Vagina (tissue), 2 donors: ENCODE measurements around the gene SSU72. TPM values are rescaled to one million over a fixed set of nuclear protein-coding genes. Genes with fewer than 3 reads are reported as not detected.

Experiments
- DNase-seq, 2 donors: peaks; one replicate each; pipeline ENCODE4 v3.0.0-alpha.2; 2017; ENCODE audit errors: extremely low spot score in 2 of 2
- H3K27ac ChIP-seq: fragments of 200-600 bp; sonication (generic); one replicate; pipeline ENCODE4 v1.5.1; 2019
- H3K27me3 ChIP-seq: fragments of 200-600 bp; sonication (generic); one replicate; pipeline ENCODE4 v1.5.1; 2019
- H3K36me3 ChIP-seq, 2 donors: fragments of 200-600 bp; sonication (generic); one replicate each; pipeline ENCODE4 v1.5.1; 2017 to 2019
- H3K4me1 ChIP-seq: fragments of 200-600 bp; sonication (generic); one replicate; pipeline ENCODE4 v1.5.1; 2019
- H3K4me3 ChIP-seq, 2 donors: fragments of 200-600 bp; sonication (generic); 1 replicate in 1 of 2; 2 replicates in 1 of 2; pipeline ENCODE4 v1.5.1; 2016 to 2019
- H3K9me3 ChIP-seq: fragments of 200-600 bp; sonication (generic); one replicate; pipeline ENCODE4 v1.5.1; 2019
- CTCF ChIP-seq, 3 experiments: fragments of 450-650 bp in 2 of 3; fragments of 200-600 bp in 1 of 3; sonication (generic) in 1 of 3; IDR thresholded peaks; one replicate each; pipeline ENCODE4 v1.5.1; 2017 to 2019; ENCODE audit warnings: antibody characterized with exemption in 3 of 3, mild to moderate bottlenecking in 2 of 3, moderate library complexity in 2 of 3
- POLR2A ChIP-seq, 2 donors: fragments of 450-650 bp; IDR thresholded peaks; one replicate each; pipeline ENCODE4 v1.6.1; 2017; ENCODE audit warnings: antibody characterized with exemption in 2 of 2, mild to moderate bottlenecking in 2 of 2, moderate library complexity in 2 of 2
- POLR2AphosphoS5 ChIP-seq, 2 donors: sonication (generic); formaldehyde crosslinking; IDR thresholded peaks; one replicate each; pipeline ENCODE4 v1.9.0; 2017; ENCODE audit warnings: antibody characterized with exemption in 2 of 2, mild to moderate bottlenecking in 2 of 2, low read depth in 1 of 2; ENCODE audit not compliant: insufficient read depth in 1 of 2
- intact Hi-C: fragments of 100-400 bp; cut with DNase I; formaldehyde crosslinking; loops from one replicate; pipeline ENCODE4 v1.15.1; 2023
- total RNA-seq: library from RNA; depleted of rRNA; stranded (reverse); fragments of >200 nt; gene quantifications from one replicate; pipeline ENCODE4 v1.2.3, GENCODE V29; 2016

The SSU72 gene
- total RNA-seq, 1 donor from 2014 or later, result 105 TPM

DNA sequence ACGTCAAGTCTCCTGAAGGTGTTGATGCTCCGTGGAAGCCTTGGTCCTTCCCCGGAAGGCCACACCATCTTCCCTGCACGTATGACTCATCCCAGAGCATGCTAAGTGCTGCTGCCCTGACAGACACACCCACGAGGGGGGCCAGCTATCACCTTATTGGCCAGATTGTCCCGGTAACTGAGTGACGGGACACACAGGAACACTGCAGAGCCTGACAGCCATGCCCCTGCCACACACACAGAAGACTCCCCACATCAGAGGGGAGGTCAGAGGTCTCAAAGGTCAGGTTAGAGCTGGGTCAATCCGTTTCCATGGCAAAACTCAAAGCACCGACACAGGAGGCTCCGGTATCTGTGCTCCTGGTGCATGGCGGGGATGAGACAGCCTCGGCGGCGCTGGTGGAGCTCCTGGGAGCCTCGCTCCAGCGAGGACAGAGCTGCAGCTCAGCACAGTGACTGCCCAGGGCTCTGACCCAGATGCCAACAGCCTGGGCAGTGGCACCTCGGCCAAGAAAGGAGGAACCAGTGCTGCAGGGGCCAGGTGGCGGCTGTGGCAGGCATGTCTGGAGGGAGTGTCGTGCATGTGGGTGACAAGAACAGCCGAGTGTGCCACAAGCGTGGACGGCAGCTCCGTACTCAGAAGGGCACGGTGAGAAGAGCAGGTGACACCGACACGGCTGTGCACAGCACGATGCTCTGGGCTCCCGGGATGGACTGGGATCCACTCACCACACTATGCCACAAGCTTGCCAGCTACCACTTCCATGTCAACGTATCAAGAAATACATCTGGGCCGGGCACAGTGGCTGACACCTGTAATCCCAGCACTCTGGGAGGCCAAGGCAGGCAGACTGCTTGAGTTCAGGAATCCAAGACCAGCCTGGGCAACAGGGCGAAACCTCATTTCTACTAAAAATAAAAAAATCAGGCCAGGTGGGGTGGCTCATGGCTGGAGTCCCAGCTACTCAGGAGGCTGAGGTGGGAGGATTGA lies 19.4 kb downstream of the SSU72 start:
- no peaks in the 10 kb centered on the region for H3K9me3 ChIP-seq
- H3K4me1 ChIP-seq, result peaks cover 11% of the 10 kb centered on the region
- TF ChIP-seq POLR2AphosphoS5 (IDR thresholded peaks at IDR 0.05; ENCODE audit: insufficient read depth in 1 of 2, low read depth in 1 of 2), result no peak
- H3K27me3 ChIP-seq, result no peaks in the 10 kb centered on the region
- no peak overlapping the region for H3K4me3 ChIP-seq
- H3K27ac ChIP-seq, result no peak overlapping the region
- H3K36me3 ChIP-seq, result no peaks in the 10 kb centered on the region
- no peak for DNase-seq
- intact Hi-C loops, result no loop called here

DNA sequence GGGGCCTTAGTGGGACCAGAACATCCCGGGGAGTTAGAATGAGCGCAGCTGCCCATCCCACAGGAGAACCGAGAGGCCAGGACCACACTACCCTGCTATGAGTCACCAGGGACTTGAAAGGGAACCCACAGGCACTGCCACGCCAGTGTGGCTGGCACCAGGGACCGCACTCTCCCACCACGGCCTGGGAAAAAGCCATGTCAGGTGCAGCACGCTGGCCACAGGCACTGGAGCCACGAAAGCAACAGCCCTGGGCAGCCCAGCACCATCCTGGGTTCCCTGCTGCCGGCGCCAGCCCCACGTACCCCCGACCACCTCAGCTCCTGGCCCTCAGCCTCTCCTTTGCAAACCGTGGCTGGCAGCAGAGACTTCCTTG lies 20.1 kb downstream of the SSU72 start:
- no peak overlapping the region for H3K27ac ChIP-seq

GRCh38 chr1:1553821-1554494 lies 20.7 kb downstream of the SSU72 start:
- intact Hi-C loops, result loop anchor here (1.0 kb wide), 1 partner anchor 31 kb away; no protein-coding TSS in a partner anchor
- H3K27ac ChIP-seq, result no peak overlapping the region

More for the DNA sequence above, 20.1 kb downstream of the SSU72 start:
- Histone ChIP-seq H3K27me3 (no peaks in the 10 kb centered on the region), H3K4me1 (peaks cover 12% of the 10 kb centered on the region), H3K9me3 (no peaks in the 10 kb centered on the region), H3K4me3 (no peak overlapping the region), H3K36me3 (no peaks in the 10 kb centered on the region)
- no peak for TF ChIP-seq CTCF (IDR thresholded peaks at IDR 0.05)
- TF ChIP-seq POLR2A (IDR thresholded peaks at IDR 0.05), result no peak
- TF ChIP-seq POLR2AphosphoS5 (IDR thresholded peaks at IDR 0.05; ENCODE audit: insufficient read depth in 1 of 2, low read depth in 1 of 2), result no peak
- no peak for DNase-seq
- intact Hi-C loops, result no loop called here

DNA sequence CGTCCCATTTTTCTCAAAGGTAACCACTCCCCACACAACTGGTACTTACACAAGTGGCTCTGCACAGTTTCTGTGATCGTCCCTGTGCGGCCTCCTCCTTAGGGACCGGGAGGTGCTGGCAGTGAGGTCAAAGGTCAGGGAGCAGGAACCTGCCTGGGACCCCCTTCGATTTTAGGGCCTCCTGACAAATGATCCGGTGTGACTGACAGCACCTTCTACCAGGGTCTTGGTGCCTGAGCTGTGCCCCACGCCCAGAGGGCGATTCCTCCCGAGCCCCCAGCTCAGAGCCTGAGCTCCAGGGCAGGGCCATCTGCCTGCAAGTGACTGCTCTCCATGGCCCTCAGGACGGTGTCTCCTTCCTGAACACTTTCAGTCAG lies 22.4 kb downstream of the SSU72 start:
- Histone ChIP-seq H3K4me1 (peaks cover 12% of the 10 kb centered on the region), H3K27me3 (no peaks in the 10 kb centered on the region), H3K4me3 (no peak overlapping the region), H3K27ac (no peak overlapping the region), H3K9me3 (no peaks in the 10 kb centered on the region), H3K36me3 (no peaks in the 10 kb centered on the region)
- no peak for DNase-seq
- no peak for TF ChIP-seq POLR2AphosphoS5 (IDR thresholded peaks at IDR 0.05; ENCODE audit: insufficient read depth in 1 of 2, low read depth in 1 of 2)
- TF ChIP-seq CTCF (IDR thresholded peaks at IDR 0.05), result no peak
- TF ChIP-seq POLR2A (IDR thresholded peaks at IDR 0.05), result no peak
- intact Hi-C loops, result no loop called here

More at GRCh38 chr1:1553821-1554494, 20.7 kb downstream of the SSU72 start:
- no peak for DNase-seq
- peaks cover 12% of the 10 kb centered on the region for H3K4me1 ChIP-seq
- H3K36me3 ChIP-seq, result no peaks in the 10 kb centered on the region
- H3K27me3 ChIP-seq, result no peaks in the 10 kb centered on the region
- no peaks in the 10 kb centered on the region for H3K9me3 ChIP-seq
- no peak for TF ChIP-seq CTCF (IDR thresholded peaks at IDR 0.05)
- TF ChIP-seq POLR2A (IDR thresholded peaks at IDR 0.05), result no peak
- no peak for TF ChIP-seq POLR2AphosphoS5 (IDR thresholded peaks at IDR 0.05; ENCODE audit: insufficient read depth in 1 of 2, low read depth in 1 of 2)
- H3K4me3 ChIP-seq, result no peak overlapping the region

- no peak overlapping the region for H3K27ac ChIP-seq
- intact Hi-C loops, result no loop called here
- no peak for DNase-seq
- no peaks in the 10 kb centered on the region for H3K9me3 ChIP-seq
- H3K4me1 ChIP-seq, result peaks cover 12% of the 10 kb centered on the region
- TF ChIP-seq CTCF (IDR thresholded peaks at IDR 0.05) (no peak), POLR2A (IDR thresholded peaks at IDR 0.05) (no peak), POLR2AphosphoS5 (IDR thresholded peaks at IDR 0.05; ENCODE audit: insufficient read depth in 1 of 2, low read depth in 1 of 2) (no peak)
- H3K27me3 ChIP-seq, result no peaks in the 10 kb centered on the region
- no peak overlapping the region for H3K4me3 ChIP-seq
- H3K36me3 ChIP-seq, result no peaks in the 10 kb centered on the region
Observed at GRCh38 chr1:1551524-1552262, 23.0 kb downstream of the SSU72 start.
